ENCODE data around the gene ZNF205. TPM values are rescaled to one million over a fixed set of nuclear protein-coding genes. Genes with fewer than 3 reads are reported as not detected.

The ZNF205 gene
- total RNA-seq, 1 donor from 2014 or later: 23.9 TPM

DNA sequence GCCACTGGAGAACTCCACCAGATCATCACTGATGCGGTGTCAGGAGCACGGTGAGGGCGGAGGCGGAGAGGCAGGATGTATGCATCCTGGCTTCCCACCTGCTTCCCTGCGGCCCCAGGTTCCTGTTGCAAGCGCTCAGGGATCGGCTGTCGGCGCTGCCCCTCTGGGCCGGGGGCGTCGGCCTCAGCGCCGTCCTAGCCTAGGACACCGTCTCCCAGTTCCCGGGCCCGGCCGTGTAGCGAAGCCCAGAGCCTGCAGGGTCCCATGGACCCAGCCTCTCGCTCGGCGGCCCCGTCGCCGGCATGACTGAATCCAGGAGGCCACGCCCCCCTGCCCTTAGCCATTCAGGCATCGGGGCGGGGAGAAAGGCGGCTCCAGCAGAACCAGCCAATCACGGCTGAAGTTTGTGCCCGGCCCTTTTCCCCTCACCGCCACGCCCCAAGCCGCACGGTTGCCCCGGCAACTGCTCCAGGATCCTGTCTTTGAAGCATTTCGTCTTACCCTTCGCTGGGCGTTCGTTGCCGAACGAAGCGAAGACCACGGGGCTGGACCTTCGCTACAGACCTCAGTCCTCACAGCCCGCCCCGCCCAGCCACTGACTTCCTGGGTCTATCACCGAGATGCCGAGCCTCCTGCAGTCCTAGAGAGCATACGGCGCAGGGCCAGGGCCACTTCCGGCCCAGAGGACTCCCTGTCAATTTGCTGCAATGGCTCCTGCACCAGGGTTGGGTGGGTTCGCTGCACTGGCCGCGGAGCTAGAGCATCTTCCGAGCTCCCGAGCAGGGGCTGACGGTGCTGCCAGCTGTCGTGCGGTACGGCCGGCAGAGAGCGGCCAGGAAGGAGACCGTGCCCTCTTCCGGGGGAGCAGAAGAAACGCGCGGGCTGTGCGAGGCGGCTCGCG lies 11.8 kb downstream of the ZNF205 start:
- peak overlapping the region; percentile 95 for H3K27ac Mint-ChIP-seq
- H3K27me3 Mint-ChIP-seq: no peaks in the 10 kb centered on the region
- H3K9me3 Mint-ChIP-seq (ENCODE audit: low read depth): no peaks in the 10 kb centered on the region
- peak; percentile 91 for DNase-seq (ENCODE audit: low spot score, unreplicated experiment)
- TF ChIP-seq, protein P1, sequence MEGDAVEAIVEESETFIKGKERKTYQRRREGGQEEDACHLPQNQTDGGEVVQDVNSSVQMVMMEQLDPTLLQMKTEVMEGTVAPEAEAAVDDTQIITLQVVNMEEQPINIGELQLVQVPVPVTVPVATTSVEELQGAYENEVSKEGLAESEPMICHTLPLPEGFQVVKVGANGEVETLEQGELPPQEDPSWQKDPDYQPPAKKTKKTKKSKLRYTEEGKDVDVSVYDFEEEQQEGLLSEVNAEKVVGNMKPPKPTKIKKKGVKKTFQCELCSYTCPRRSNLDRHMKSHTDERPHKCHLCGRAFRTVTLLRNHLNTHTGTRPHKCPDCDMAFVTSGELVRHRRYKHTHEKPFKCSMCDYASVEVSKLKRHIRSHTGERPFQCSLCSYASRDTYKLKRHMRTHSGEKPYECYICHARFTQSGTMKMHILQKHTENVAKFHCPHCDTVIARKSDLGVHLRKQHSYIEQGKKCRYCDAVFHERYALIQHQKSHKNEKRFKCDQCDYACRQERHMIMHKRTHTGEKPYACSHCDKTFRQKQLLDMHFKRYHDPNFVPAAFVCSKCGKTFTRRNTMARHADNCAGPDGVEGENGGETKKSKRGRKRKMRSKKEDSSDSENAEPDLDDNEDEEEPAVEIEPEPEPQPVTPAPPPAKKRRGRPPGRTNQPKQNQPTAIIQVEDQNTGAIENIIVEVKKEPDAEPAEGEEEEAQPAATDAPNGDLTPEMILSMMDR (IDR thresholded peaks at IDR 0.05; ENCODE audit: unreplicated experiment): peak; percentile 41
- H3K4me3 Mint-ChIP-seq (ENCODE audit: low read depth): peak overlapping the region; percentile 82
- peaks cover 12% of the 10 kb centered on the region for H3K36me3 Mint-ChIP-seq (ENCODE audit: insufficient read depth)
- peaks cover 8% of the 10 kb centered on the region for H3K4me1 Mint-ChIP-seq (ENCODE audit: low read depth)

DNA sequence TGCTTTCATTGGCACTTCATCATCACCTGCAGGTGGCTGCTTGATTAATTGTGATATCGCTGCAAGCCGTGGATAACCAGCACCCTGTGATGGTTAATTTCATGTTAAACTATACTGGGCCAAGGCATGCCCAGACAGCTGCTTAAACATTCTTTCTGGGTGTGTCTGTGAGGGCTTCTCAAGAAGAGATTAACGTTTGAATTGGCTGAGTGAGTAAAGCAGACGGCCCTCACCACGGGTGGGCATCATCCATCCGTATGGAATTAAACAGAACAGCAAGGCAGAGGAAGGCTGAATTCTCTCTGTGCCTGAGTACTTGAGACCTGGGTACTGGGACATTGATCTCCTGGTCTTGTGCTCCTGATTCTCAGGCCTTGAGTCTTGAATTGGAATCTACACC lies 15.4 kb downstream of the ZNF205 start:
- DNase-seq (ENCODE audit: low spot score, unreplicated experiment): no peak
- H3K4me3 Mint-ChIP-seq (ENCODE audit: low read depth): no peak overlapping the region
- H3K27me3 Mint-ChIP-seq: no peaks in the 10 kb centered on the region
- no peak overlapping the region for H3K27ac Mint-ChIP-seq
- no peaks in the 10 kb centered on the region for H3K9me3 Mint-ChIP-seq (ENCODE audit: low read depth)
- TF ChIP-seq, protein P1 (IDR thresholded peaks at IDR 0.05; ENCODE audit: unreplicated experiment): no peak
- H3K36me3 Mint-ChIP-seq (ENCODE audit: insufficient read depth): peaks cover 14% of the 10 kb centered on the region
- peaks cover 15% of the 10 kb centered on the region for H3K4me1 Mint-ChIP-seq (ENCODE audit: low read depth)

DNA sequence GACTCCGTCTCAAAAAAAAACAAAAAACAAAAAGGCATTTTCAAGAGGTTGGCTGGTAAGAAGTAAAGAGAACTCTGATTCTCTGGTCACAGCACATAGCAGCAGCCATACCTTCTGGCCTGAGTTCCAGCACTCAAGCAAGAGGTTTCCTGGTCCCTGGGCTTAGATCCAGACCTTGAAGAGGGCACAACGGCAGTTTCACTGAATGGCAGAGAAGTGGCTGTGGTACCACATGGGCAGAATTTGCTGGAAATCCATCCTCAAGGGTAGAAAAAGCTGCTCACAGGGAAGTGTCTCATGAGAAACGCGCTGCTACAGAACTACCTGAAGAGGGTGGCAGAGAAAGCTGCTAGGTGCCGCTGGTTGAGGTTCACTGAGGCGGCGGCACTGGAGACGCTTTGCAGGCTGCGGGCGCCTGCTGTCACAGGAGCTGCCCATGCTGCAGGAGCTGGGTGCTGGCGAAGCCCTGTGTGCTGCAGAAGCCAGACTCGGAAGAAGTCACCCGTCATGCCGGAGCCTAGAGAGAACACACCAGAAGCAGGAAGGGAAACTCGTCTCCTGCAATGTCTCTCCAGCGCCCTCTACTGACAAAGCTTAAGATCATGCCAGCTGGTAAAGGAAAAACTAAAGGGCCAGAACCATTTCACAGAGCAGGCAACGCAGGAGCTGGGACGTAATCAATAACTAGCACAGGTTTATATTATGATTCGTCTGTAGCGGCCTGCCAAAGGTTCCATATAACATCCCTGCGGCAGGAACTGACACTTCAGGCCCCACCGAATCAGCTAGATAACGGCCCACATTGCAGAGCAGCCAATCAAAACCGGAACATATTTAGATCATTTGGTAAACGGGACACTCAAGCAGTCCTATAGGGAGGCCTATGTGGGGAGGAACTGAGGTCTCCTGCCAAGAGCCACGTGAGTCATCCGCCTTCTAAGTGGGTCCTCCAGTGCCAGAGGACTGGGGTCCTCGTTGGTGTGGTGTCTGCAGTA lies 17.0 kb downstream of the ZNF205 start:
- TF ChIP-seq, protein P1 (IDR thresholded peaks at IDR 0.05; ENCODE audit: unreplicated experiment): peak; percentile 85
- peaks cover 19% of the 10 kb centered on the region for H3K4me1 Mint-ChIP-seq (ENCODE audit: low read depth)
- peak overlapping the region; percentile 27 for H3K4me3 Mint-ChIP-seq (ENCODE audit: low read depth)
- DNase-seq (ENCODE audit: low spot score, unreplicated experiment): peak; percentile 62
- H3K27me3 Mint-ChIP-seq: no peaks in the 10 kb centered on the region
- peak overlapping the region; percentile 92 for H3K27ac Mint-ChIP-seq
- H3K36me3 Mint-ChIP-seq (ENCODE audit: insufficient read depth): peaks cover 14% of the 10 kb centered on the region
- H3K9me3 Mint-ChIP-seq (ENCODE audit: low read depth): no peaks in the 10 kb centered on the region

DNA sequence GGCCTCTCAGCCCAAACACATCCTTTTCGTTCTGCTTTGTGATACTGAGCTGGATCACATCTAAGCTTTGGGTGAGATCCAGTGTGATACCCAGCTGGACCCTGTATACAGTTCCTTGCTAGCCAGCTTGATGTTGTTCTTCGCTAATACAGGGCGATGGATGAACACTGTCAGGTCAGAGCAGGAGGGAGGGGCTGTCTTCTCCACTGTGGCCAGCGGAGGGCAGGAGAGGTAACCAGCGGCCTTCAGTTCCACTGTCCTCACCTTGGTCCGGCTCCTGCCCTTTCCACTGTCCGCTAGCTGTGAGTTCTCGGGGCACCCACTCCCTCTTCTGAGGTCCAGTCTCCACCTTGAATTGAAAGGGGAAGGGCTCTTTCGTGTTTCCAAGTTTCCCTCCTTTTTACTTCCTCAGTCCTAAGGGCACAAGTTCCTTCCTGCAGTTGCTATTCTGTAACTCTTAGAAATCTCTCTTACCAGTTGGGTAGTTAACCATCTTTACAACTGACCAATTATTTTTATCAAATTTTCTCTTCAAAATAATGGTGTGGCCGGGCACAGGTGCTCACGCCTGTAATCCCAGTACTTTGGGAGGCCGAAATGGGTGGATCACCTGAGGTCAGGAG lies 19.5 kb downstream of the ZNF205 start:
- TF ChIP-seq, protein P1 (IDR thresholded peaks at IDR 0.05; ENCODE audit: unreplicated experiment): peak; percentile 54
- Mint-ChIP-seq H3K4me3 (ENCODE audit: low read depth) (peak overlapping the region; percentile 44), H3K27ac (peak overlapping the region; percentile 85), H3K36me3 (ENCODE audit: insufficient read depth) (peaks cover 9% of the 10 kb centered on the region), H3K4me1 (ENCODE audit: low read depth) (peaks cover 19% of the 10 kb centered on the region), H3K27me3 (no peaks in the 10 kb centered on the region), H3K9me3 (ENCODE audit: low read depth) (no peaks in the 10 kb centered on the region)
- no peak for DNase-seq (ENCODE audit: low spot score, unreplicated experiment)
